Left lung (tissue), 10 donors: ENCODE data around the gene COL18A1. TPM values are rescaled to one million over a fixed set of nuclear protein-coding genes. Genes with fewer than 3 reads are reported as not detected.
A peak's percentile ranks its signal among the peaks of the same experiment; 100 is the strongest.

Source experiments
- ATAC-seq: fragments of 200-7000 bp; cut with Tn5 transposase; one replicate; pipeline ENCODE4 v1.9.1; 2020; ENCODE audit warnings: moderate library complexity
- DNase-seq, 4 donors: peaks; one replicate each; pipeline ENCODE4 v3.0.0-alpha.2; 2013 to 2020
- H3K27ac ChIP-seq, 2 donors: fragments of 200-600 bp; sonication (generic) in 1 of 2; one replicate each; pipeline versions ENCODE4 v1.5.0 to v1.8.0; 2020 to 2021
- H3K27me3 ChIP-seq, 2 donors: fragments of 200-600 bp; sonication (generic) in 1 of 2; one replicate each; pipeline versions ENCODE4 v1.5.0 to v1.8.0; 2020 to 2021
- H3K36me3 ChIP-seq, 2 donors: fragments of 200-600 bp; sonication (generic) in 1 of 2; one replicate each; pipeline versions ENCODE4 v1.5.0 to v1.8.0; 2020 to 2021
- H3K4me1 ChIP-seq, 2 donors: fragments of 200-600 bp; one replicate each; pipeline ENCODE4 v1.8.0; 2021
- H3K4me3 ChIP-seq, 2 donors: fragments of 200-600 bp; sonication (generic) in 1 of 2; one replicate each; pipeline versions ENCODE4 v1.5.0 to v1.8.0; 2020 to 2021; ENCODE audit warnings: mild to moderate bottlenecking in 1 of 2
- H3K9me3 ChIP-seq, 2 donors: fragments of 200-600 bp; sonication (generic) in 1 of 2; one replicate each; pipeline versions ENCODE4 v1.5.0 to v1.8.0; 2020 to 2021
- CTCF ChIP-seq, 2 donors: fragments of 200-600 bp; sonication (generic) in 1 of 2; IDR thresholded peaks; one replicate each; pipeline versions ENCODE4 v1.5.0 to v1.8.0; 2021; ENCODE audit warnings: antibody characterized with exemption in 2 of 2
- intact Hi-C, 2 donors: fragments of 100-400 bp; cut with DNase I; formaldehyde crosslinking; loops; one replicate each; pipeline versions ENCODE4 v1.11.2 to v1.14.2; 2022
- polyA plus RNA-seq, 6 donors: library from polyadenylated mRNA; unstranded; fragments of 120-200 nt; gene quantifications; one replicate each; pipeline ENCODE4 v1.2.1, GENCODE V29; 2013; ENCODE audit not compliant: insufficient read length in 6 of 6
- total RNA-seq, 2 donors: library from RNA; stranded (reverse); fragmentation: NEBNext Ultra II Directional; extraction: Animal tissue kit (Norgen Biotek cat#: 25700); gene quantifications; one replicate each; pipeline ENCODE4 v1.2.1, GENCODE V29; 2021
- donor health status: DM: no; HTN: yes; CAD: no.
- donor health status: DM: no; HTN: no; CAD: no.

COL18A1 gene
- total and polyA plus RNA-seq, 8 donors, result 39.3 to 90.2 (median 64.0) TPM

GRCh38 chr21:45447821-45448220, 42.9 kb downstream of the COL18A1 start:
- ATAC-seq (no peak), DNase-seq (peak in 1 of 4 donors; percentile 13)
- H3K27me3 ChIP-seq, result no peaks in the 10 kb centered on the region
- intact Hi-C loops, result no loop called here
- H3K36me3 ChIP-seq, result no peaks in the 10 kb centered on the region
- no peak for TF ChIP-seq CTCF (IDR thresholded peaks at IDR 0.05)
- no peak overlapping the region for H3K27ac ChIP-seq
- no peak overlapping the region for H3K4me3 ChIP-seq
- H3K4me1 ChIP-seq, result no peaks in the 10 kb centered on the region
- peaks cover 0 to 9% of the 10 kb centered on the region in 2 donors for H3K9me3 ChIP-seq

GRCh38 chr21:45448283-45448809, 43.4 kb downstream of the COL18A1 start:
- Histone ChIP-seq H3K4me1 (no peaks in the 10 kb centered on the region), H3K4me3 (no peak overlapping the region), H3K9me3 (peaks cover 0 to 9% of the 10 kb centered on the region in 2 donors), H3K27ac (no peak overlapping the region), H3K36me3 (no peaks in the 10 kb centered on the region), H3K27me3 (no peaks in the 10 kb centered on the region)
- intact Hi-C loops, result no loop called here
- TF ChIP-seq CTCF (IDR thresholded peaks at IDR 0.05), result no peak
- DNase-seq (peak in 1 of 4 donors; percentile 30), ATAC-seq (no peak)

GRCh38 chr21:45448810-45449657, 44.1 kb downstream of the COL18A1 start:
- Histone ChIP-seq H3K4me3 (no peak overlapping the region), H3K4me1 (no peaks in the 10 kb centered on the region), H3K36me3 (no peaks in the 10 kb centered on the region), H3K9me3 (peaks cover 0 to 9% of the 10 kb centered on the region in 2 donors), H3K27ac (no peak overlapping the region), H3K27me3 (no peaks in the 10 kb centered on the region)
- ATAC-seq (no peak), DNase-seq (peak in 1 of 4 donors; percentile 73)
- TF ChIP-seq CTCF (IDR thresholded peaks at IDR 0.05), result no peak
- intact Hi-C loops, result no loop called here

GRCh38 chr21:45449658-45450422, 44.9 kb downstream of the COL18A1 start:
- intact Hi-C loops, result no loop called here
- H3K4me1 ChIP-seq, result peaks cover 0 to 3% of the 10 kb centered on the region in 2 donors
- H3K4me3 ChIP-seq, result no peak overlapping the region
- no peak for TF ChIP-seq CTCF (IDR thresholded peaks at IDR 0.05)
- no peaks in the 10 kb centered on the region for H3K36me3 ChIP-seq
- no peak overlapping the region for H3K27ac ChIP-seq
- ATAC-seq (no peak), DNase-seq (peak in 1 of 4 donors; percentile 53)
- peaks cover 0 to 9% of the 10 kb centered on the region in 2 donors for H3K9me3 ChIP-seq
- peaks cover 0 to under 1% of the 10 kb centered on the region in 2 donors for H3K27me3 ChIP-seq
